Tibial nerve (tissue), 3 donors: Measurements from ENCODE around the gene KMT2C.

ENCODE experiments used
- CTCF ChIP-seq, 5 experiments: fragments of 200-600 bp in 3 of 5; fragments of 450-650 bp in 2 of 5; sonication (generic) in 3 of 5; IDR thresholded peaks; one replicate each; pipeline ENCODE4 v1.5.1; 2016 to 2019; ENCODE audit warnings: antibody characterized with exemption in 5 of 5, mild to moderate bottlenecking in 3 of 5, moderate library complexity in 2 of 5
- POLR2A ChIP-seq, 2 donors: fragments of 450-650 bp; IDR thresholded peaks; one replicate each; pipeline ENCODE4 v1.6.1; 2017; ENCODE audit warnings: antibody characterized with exemption in 2 of 2, mild to moderate bottlenecking in 2 of 2, moderate library complexity in 2 of 2

GRCh38 chr7:152117356-152117755 is 318.4 kb downstream of the KMT2C start:
- TF ChIP-seq POLR2A (IDR thresholded peaks at IDR 0.05) (no peak), CTCF (IDR thresholded peaks at IDR 0.05) (no peak)
